Urinary bladder (tissue), 4 donors: ENCODE data around the gene CDH13. TPM values are rescaled to one million over a fixed set of nuclear protein-coding genes. Genes with fewer than 3 reads are reported as not detected.

Source experiments
- DNase-seq: peaks from one replicate; pipeline ENCODE4 v3.0.0-alpha.2; 2015; ENCODE audit errors: extremely low spot score
- H3K27ac ChIP-seq: one replicate; pipeline ENCODE4 v1.5.1; 2013; ENCODE audit warnings: low read depth, mild to moderate bottlenecking, moderate library complexity
- H3K36me3 ChIP-seq: one replicate; pipeline ENCODE4 v1.6.1; 2013; ENCODE audit warnings: mild to moderate bottlenecking, moderate library complexity; ENCODE audit not compliant: insufficient read depth
- H3K4me1 ChIP-seq: one replicate; pipeline ENCODE4 v1.6.1; 2013; ENCODE audit warnings: mild to moderate bottlenecking, moderate library complexity; ENCODE audit not compliant: insufficient read depth
- H3K4me3 ChIP-seq: one replicate; pipeline ENCODE4 v1.5.1; 2013; ENCODE audit warnings: low read depth, low read length
- WGBS: extraction: QIAGEN DNeasy Blood & Tissue Kit; methylation state at CpG from one replicate; pipeline ENCODE4 v1.1.7; 2013; 5-methylcytosine and 5-hydroxymethylcytosine counted together
- polyA plus RNA-seq: library from polyadenylated mRNA; stranded (reverse); fragments of 200-250 nt; gene quantifications from one replicate; pipeline ENCODE4 v1.2.3, GENCODE V29; 2013
- total RNA-seq: library from RNA; depleted of rRNA; stranded (reverse); fragments of >200 nt; gene quantifications from one replicate; pipeline ENCODE4 v1.2.3, GENCODE V29; 2014
- donor health status: healthy with polysubstance abuse.
- donor health status: healthy.

Gene CDH13
- total and polyA plus RNA-seq, 2 donors = 18.9 to 21.5 TPM

DNA sequence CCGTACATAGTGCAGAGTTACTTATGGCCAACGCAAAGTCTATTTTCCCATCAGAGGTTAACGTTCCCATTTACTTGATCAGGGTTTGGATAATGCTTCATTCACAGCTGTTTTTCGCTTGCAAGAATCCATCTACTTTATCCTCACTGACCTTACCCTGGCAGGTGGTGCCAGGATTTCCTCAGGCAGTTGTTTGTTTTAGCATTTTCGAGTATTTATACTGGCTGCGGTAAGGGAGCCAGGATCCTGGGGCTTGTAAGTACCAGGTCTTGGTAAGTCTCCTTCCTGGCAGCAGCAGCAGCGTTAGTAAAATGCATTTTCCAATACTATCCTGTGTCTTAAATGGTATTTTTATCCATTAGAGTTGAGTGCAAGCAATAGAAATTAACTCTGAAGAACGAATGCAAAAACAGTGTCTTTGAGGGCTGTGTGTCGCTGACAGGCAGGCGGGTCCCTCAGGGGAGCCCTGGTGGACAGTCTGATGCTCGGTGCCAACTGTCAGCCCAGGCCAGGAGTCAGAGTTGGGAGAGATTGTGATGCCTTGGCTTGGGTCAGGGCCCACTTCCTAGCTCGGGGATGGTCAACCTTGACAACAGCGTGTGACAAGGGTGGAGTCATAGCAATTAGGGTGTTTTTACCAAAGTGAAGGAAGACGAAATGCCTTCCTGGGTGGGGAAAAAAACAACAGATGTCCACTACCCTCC lies 1088.6 kb downstream of the CDH13 start:
- 59% methylated on average over 14 of the region's 14 CpGs for WGBS
- Histone ChIP-seq H3K27ac (no peak overlapping the region), H3K4me3 (no peak overlapping the region), H3K4me1 (no peaks in the 10 kb centered on the region), H3K36me3 (no peaks in the 10 kb centered on the region)
- no peak for DNase-seq

DNA sequence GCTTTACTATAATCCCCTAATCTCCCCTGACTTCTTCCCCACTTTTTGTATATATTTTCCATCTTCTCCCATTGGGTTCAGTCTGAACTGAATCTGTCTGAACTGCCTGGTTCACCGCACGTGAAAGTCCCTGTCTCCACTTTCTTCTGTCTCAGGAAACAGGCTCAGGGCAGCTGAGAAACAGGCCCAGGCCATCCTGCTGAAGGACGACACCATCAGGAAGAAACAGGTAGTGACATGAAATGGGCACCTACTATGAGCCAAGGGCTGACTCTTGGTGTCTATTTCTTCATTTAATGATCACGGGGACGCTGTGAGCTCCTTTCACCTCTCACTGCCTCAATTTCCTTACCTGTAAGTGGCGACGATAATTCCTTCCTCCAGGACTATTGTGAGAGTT lies 1090.5 kb downstream of the CDH13 start:
- DNase-seq = no peak
- Histone ChIP-seq H3K27ac (no peak overlapping the region), H3K36me3 (no peaks in the 10 kb centered on the region), H3K4me1 (no peaks in the 10 kb centered on the region), H3K4me3 (no peak overlapping the region)
- 76% methylated on average over 7 of the region's 7 CpGs for WGBS

DNA sequence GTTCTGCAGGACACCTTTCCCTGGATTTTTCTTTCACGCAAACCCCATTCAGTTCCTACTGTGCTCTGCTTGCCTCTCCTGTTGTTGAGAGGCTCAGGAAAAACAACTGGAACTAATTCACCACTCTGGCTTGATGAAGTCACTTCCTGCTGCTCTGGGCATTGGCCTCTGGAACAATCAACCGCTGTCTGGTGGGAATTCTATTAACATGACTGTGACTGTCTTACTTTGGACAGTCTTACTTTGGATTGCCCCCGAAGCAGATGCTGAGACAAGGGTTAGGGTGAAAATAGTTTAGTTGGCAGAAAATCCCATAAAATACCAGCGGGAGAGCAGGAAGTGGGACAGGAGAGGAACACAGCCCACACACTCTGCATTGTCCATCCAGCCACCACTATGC lies 1091.0 kb downstream of the CDH13 start:
- no peaks in the 10 kb centered on the region for H3K4me1 ChIP-seq
- no peaks in the 10 kb centered on the region for H3K36me3 ChIP-seq
- H3K4me3 ChIP-seq = no peak overlapping the region
- no peak for DNase-seq
- WGBS = 55% methylated on average over 4 of the region's 4 CpGs
- H3K27ac ChIP-seq = no peak overlapping the region

DNA sequence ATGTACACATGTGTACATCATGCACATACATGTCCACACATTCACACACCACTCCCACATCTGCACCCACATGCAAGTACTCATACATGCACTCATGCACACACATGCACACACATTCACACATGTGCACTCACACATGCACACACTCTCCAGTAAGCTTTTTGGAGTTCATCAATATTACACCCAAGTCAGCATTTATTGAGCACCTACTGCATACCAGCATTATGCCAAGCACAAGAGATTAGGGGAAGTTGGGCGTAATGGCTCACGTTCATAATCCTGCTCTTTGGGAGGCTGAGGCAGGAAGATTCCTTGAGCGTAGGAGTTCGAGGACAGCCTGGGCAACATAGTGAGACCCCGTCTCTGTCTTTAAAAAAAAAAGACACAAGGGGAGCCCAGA lies 1093.4 kb downstream of the CDH13 start:
- 95% methylated on average over 5 of the region's 5 CpGs for WGBS
- Histone ChIP-seq H3K36me3 (no peaks in the 10 kb centered on the region), H3K4me3 (no peak overlapping the region), H3K27ac (no peak overlapping the region), H3K4me1 (no peaks in the 10 kb centered on the region)
- no peak for DNase-seq

DNA sequence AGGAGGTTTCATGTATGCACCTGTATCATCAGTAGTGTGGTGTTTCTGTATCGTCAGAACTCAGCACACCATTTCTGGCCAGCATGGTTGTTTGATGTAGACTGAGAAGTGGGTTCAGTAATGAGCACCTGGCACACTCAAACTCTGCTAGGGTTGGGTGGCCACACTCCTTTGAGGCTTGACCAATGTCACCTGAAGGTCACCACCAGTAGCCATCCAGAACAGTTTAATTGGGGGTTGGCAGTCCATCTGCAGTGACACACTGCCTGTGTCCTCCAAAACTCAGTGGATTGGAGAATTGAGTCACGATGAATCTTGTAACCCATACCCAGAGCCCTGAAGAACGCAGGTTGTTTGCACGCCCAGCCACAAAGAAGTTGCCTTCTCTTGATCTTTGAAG lies 1094.2 kb downstream of the CDH13 start:
- DNase-seq = no peak
- no peaks in the 10 kb centered on the region for H3K4me1 ChIP-seq
- H3K36me3 ChIP-seq = no peaks in the 10 kb centered on the region
- 94% methylated on average over 4 of the region's 4 CpGs for WGBS
- no peak overlapping the region for H3K27ac ChIP-seq
- H3K4me3 ChIP-seq = no peak overlapping the region

DNA sequence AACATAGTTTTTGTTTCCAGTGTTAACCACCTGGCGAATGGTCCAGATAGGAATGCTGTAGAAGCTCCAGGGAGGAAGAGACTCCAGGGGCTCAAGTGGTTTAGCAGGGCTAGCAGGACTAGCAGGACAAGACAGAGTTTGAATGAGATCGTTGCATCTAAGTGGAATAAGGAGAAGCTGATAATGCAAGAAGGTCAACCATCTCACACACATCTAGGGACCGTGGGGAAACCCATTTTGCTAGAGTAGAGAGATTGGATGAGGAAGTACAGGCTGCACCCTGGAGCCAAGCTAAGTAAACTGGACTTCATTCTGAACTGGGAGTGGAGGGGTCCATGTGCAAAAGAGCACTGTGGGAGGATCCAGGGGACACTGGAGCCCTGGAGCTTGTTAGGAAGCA lies 1094.9 kb downstream of the CDH13 start:
- 75% methylated on average over 3 of the region's 3 CpGs for WGBS
- no peaks in the 10 kb centered on the region for H3K4me1 ChIP-seq
- DNase-seq = no peak
- H3K27ac ChIP-seq = no peak overlapping the region
- no peaks in the 10 kb centered on the region for H3K36me3 ChIP-seq
- H3K4me3 ChIP-seq = no peak overlapping the region

DNA sequence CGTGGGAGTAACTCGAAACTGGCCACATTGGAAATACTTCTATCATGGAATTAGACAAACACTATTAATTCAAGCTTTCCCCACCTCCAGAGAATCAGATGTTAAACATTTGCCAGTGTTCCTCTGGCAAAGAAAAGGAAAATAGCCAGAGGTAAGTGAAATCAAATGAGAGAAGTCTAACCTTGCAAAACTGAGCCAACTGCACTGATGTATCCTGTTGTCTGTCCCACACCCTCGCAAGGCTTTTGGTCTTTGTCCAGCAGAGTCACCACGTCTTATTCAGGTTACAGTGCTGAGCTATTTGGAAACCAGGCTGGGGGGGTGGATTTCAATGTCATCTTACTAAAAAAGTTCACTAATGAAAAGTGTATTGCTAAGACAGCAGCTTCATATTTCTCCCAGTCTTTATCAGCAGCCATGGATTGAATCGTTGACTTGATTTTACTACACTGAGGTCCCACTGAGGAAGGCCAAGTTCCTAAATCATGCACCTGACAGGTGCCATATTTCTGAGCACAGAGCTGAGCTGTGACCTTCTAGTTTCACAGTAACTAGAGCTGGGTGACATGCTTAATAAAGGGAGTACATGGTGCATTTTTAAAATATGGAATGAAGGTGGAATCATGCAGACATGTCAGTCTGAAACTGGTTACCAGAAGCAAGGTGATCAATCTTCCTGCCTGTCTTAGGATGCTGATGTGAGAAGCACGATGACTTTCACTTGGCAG lies 1095.9 kb downstream of the CDH13 start:
- 64% methylated on average over 6 of the region's 6 CpGs for WGBS
- Histone ChIP-seq H3K36me3 (no peaks in the 10 kb centered on the region), H3K4me1 (no peaks in the 10 kb centered on the region), H3K4me3 (no peak overlapping the region), H3K27ac (no peak overlapping the region)
- no peak for DNase-seq

DNA sequence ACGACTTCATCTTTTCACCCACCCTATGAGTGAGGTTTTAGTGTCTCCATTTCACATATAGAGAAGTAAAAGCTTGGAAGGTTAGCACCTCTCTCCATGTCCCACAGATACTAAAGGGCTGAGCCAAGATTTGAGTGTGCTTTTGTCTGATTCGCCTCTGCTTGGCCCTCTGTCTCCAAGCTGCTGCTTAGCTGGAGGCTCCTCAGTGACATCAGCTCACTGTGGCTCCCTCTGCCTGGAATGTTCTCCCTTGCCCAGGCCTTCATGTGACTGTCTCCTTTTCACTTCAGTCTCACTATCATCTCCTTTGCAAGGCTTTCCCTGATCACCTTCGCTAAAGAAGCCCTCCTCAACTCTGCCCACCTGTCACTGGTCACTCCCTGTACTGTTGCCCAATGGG lies 1096.5 kb downstream of the CDH13 start:
- no peak overlapping the region for H3K27ac ChIP-seq
- no peaks in the 10 kb centered on the region for H3K4me1 ChIP-seq
- DNase-seq = no peak
- WGBS = 72% methylated on average over 3 of the region's 3 CpGs
- H3K36me3 ChIP-seq = no peaks in the 10 kb centered on the region
- H3K4me3 ChIP-seq = no peak overlapping the region

DNA sequence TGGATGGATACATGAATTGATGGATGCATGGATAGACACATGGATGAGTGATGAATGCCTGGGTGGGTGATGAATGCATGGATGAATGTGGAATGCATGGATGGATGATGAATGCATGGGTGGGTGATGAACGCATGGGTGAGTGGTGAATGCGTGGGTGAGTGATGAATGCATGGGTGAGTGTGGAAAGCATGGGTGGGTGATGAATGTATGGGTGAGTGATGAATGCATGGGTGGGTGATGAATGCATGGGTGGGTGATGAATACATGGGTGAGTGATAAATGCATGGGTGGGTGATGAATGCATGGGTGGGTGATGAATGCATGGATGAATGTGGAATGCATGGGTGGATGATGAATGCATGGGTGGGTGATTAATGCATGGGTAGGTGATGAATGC lies 1097.1 kb downstream of the CDH13 start:
- H3K4me3 ChIP-seq = no peak overlapping the region

DNA sequence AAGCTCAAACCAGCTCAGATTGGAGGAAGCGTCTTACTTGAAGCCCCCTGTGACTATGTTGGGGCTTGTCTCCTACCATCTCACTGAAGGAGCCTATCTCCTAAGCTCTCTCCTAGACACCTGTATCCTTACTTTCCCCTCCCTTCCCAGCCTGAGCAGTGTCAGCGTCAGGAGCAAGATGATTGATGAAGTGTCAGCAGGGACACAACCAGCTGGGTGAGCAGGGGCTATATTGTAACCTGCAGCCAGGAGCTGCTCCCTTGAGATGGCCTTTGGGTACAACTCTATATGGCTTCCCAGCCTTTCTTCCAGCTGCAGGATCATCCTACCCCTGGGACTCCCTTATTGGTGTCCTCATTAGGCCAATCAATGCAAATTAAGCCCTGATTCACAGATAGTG lies 1097.8 kb downstream of the CDH13 start:
- WGBS = 80% methylated on average over 2 of the region's 2 CpGs
- Histone ChIP-seq H3K36me3 (no peaks in the 10 kb centered on the region), H3K27ac (no peak overlapping the region), H3K4me1 (no peaks in the 10 kb centered on the region), H3K4me3 (no peak overlapping the region)
- no peak for DNase-seq

More for the DNA sequence above, 1097.1 kb downstream of the CDH13 start:
- Histone ChIP-seq H3K27ac (no peak overlapping the region), H3K4me1 (no peaks in the 10 kb centered on the region), H3K36me3 (no peaks in the 10 kb centered on the region)
- WGBS = 91% methylated on average over 2 of the region's 2 CpGs
- DNase-seq = no peak

DNA sequence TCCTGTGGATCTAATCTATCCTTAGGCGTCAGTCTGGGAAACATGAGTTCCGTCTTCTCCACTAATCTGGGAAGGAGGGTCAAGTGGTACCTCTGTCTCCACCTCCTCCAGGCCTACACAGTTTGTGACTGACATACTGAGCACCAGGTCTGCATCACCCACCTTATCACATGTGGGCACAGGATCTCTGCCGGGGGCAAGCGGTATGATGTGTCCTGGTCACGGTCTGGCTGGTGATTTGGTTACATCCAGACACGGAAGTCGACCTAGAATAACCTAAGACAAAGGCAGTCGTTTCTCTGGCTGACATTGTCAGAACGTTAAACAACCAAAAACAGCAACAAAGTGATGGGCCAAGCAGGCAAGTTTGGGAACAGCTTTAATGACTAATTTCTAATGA lies 1098.5 kb downstream of the CDH13 start:
- Histone ChIP-seq H3K4me1 (no peaks in the 10 kb centered on the region), H3K27ac (no peak overlapping the region), H3K4me3 (no peak overlapping the region), H3K36me3 (no peaks in the 10 kb centered on the region)
- DNase-seq = no peak
- WGBS = 79% methylated on average over 9 of the region's 9 CpGs

DNA sequence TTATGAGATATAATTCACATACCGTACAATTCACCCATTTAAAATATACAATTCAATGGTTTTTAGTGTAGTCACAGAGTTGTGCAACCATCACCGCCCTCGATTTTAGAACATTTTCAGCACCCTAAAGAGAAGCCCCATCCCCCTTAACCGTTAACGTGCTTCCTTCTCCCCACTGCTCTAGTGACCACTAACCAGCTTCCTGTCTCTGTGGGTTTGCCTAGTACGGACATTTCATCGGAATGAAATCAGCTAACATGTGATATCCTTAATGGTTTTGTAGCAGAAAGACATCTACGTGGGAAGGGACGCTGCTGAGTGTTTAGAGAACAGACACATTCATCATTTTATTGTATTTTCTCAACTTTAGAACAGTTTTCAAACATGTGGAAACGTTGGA lies 1100.2 kb downstream of the CDH13 start:
- no peak for DNase-seq
- Histone ChIP-seq H3K36me3 (no peaks in the 10 kb centered on the region), H3K4me3 (no peak overlapping the region), H3K27ac (no peak overlapping the region), H3K4me1 (no peaks in the 10 kb centered on the region)
- 52% methylated on average over 10 of the region's 10 CpGs for WGBS

DNA sequence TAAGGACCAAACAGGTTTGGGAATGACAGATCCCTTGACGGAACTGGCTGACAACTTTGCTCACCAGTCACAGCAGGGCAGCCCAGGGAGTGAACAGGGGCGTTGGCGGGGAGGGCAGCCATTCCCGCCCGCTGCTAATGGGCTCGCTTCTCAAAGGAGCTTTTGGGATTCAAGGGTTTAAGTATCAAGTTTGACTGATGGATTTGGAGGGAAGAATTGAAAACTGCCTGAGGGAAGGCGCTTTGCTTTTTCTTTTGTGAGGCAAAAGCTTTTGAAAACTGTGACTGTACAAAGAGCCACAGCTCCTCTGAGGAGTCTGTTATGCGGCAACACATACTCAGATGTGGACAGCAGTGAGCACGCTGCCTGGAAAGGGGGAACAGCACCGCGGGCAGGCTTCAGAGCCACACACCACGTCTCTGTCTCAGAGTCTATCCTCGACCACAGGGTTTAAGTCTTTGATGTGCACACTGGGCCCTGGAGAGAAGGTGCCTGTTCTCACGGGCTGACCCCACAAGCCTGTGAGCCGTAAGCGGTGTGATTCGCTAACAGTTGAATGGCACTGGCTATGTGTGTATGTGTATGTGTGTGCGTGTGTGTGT lies 1101.1 kb downstream of the CDH13 start:
- WGBS = 82% methylated on average over 18 of the region's 18 CpGs

DNA sequence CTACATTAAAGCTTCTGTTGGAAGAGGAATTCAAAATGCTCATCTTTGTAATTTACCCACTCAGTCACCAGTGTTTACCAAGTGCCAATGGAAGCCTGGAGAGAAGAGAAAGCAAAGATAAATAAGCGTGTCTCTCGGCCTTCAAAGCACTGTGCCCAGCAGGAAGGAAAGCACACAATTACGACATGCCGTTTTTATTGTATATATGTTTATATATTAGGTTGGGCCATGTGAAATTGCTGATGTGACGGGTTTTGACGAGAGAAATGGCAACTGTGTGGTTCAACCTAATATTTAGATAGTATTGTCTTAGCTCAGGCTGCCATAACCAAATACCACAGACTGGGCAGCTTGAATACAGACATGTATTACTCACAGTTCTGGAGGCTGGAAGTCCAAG lies 1101.7 kb downstream of the CDH13 start:
- no peak overlapping the region for H3K4me3 ChIP-seq
- WGBS = 71% methylated on average over 6 of the region's 6 CpGs

More for the DNA sequence above, 1101.1 kb downstream of the CDH13 start:
- Histone ChIP-seq H3K36me3 (no peaks in the 10 kb centered on the region), H3K27ac (no peak overlapping the region), H3K4me1 (no peaks in the 10 kb centered on the region), H3K4me3 (no peak overlapping the region)
- DNase-seq = no peak

More for the DNA sequence above, 1101.7 kb downstream of the CDH13 start:
- Histone ChIP-seq H3K4me1 (no peaks in the 10 kb centered on the region), H3K27ac (no peak overlapping the region), H3K36me3 (no peaks in the 10 kb centered on the region)
- no peak for DNase-seq
